Adrenal gland (tissue), 5 donors: ENCODE measurements around the gene RAPGEF3.

Experiments used
- POLR2A ChIP-seq, 2 donors: fragments of 450-650 bp; IDR thresholded peaks; one replicate each; pipeline ENCODE4 v1.6.1; 2017; ENCODE audit warnings: antibody characterized with exemption in 2 of 2, mild to moderate bottlenecking in 2 of 2, moderate library complexity in 1 of 2
- TF ChIP-seq, protein P1 (sequence below), 6 experiments: fragments of 450-650 bp in 4 of 6; fragments of 200-600 bp in 2 of 6; sonication (generic) in 1 of 6; IDR thresholded peaks; 1 replicate in 5 of 6; 2 replicates in 1 of 6; pipeline versions ENCODE4 v1.5.1 to v1.8.0; 2016 to 2021; ENCODE audit warnings: antibody characterized with exemption in 6 of 6, mild to moderate bottlenecking in 2 of 6, moderate library complexity in 1 of 6
- donor health status: DM: no; HTN: no; CAD: no.

- TF ChIP-seq, protein P1, sequence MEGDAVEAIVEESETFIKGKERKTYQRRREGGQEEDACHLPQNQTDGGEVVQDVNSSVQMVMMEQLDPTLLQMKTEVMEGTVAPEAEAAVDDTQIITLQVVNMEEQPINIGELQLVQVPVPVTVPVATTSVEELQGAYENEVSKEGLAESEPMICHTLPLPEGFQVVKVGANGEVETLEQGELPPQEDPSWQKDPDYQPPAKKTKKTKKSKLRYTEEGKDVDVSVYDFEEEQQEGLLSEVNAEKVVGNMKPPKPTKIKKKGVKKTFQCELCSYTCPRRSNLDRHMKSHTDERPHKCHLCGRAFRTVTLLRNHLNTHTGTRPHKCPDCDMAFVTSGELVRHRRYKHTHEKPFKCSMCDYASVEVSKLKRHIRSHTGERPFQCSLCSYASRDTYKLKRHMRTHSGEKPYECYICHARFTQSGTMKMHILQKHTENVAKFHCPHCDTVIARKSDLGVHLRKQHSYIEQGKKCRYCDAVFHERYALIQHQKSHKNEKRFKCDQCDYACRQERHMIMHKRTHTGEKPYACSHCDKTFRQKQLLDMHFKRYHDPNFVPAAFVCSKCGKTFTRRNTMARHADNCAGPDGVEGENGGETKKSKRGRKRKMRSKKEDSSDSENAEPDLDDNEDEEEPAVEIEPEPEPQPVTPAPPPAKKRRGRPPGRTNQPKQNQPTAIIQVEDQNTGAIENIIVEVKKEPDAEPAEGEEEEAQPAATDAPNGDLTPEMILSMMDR (IDR thresholded peaks at IDR 0.05), result no peak
- TF ChIP-seq POLR2A (IDR thresholded peaks at IDR 0.05), result no peak
These were observed 29.4 kb downstream of the RAPGEF3 start for GRCh38 chr12:47729233-47729632.
